ENCODE data around the gene SETD1A. TPM values are rescaled to one million over a fixed set of nuclear protein-coding genes. Genes with fewer than 3 reads are reported as not detected.
A peak's percentile ranks its signal among the peaks of the same experiment; 100 is the strongest.
"Not testable (repeated sequence)": the region's sequence is repeated elsewhere in the genome, so short reads cannot be mapped to it uniquely, and the experiment has no call there.

Gene SETD1A
- total and polyA plus RNA-seq, 2 of the 8 experiments (the other 6 are each of a cell fraction or from before 2014, with no cell fraction given), result 4.8 to 29.0 TPM

DNA sequence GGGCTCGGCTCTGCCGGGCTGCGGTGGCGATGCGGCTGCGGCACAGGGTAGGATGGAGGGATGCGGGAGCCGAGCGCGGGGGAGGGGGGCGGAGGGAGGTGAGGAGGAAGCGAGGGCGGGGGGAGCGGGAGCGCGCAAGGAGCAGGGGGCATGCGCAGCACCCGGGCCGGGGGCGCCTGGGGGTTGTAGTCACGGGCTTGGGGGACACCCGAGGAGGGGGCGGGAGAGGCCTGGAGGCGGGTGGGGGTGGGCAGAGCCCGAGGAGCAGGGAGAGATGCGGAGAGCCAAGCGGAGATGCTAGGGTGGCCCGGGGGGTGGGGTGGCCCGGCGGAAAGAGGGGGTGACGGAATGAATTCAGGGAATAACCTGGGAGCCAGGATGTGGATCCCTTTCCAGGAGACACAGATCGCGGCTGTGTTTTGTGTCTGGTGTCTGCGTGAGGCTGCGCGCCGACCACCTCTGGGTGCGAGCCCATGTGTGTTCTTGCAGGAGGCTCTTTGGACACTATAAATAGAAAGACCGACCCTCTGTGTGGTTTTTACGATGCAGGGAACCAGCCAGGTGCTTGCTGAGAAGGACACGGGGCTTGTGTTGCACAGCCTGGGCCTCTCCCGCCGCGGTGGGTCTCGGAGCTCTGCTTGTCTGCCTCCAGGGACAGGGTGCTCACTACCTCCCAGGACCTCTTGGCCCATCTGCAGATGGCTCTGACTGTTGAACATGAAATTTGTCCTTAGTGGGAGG lies 53.2 kb downstream of the SETD1A start, which contains the start of gene STX1B (continued):
- no peak for TF ChIP-seq CEBPB (IDR thresholded peaks at IDR 0.05; ENCODE audit: low read depth, low read length)
- TF ChIP-seq EP300 (IDR thresholded peaks at IDR 0.05; ENCODE audit: borderline replicate concordance in 1 of 2, low read depth in 2 of 2, low read length in 2 of 2), result no peak
- TF ChIP-seq HDAC2 (IDR thresholded peaks at IDR 0.05; ENCODE audit: borderline replicate concordance in 1 of 2, low read depth in 2 of 2, low read length in 2 of 2), result peak in 1 of 2 experiments; percentile 62; a peak in 1 of 4 replicates

GRCh38 chr16:31011815-31012214 lies 54.3 kb downstream of the SETD1A start:
- H3K56ac ChIP-seq (replicated peaks; ENCODE audit: insufficient read length, low read depth, low read length); H4K8ac ChIP-seq (ENCODE audit: extremely low read depth, insufficient read depth, low read length); H4K91ac ChIP-seq (replicated peaks; ENCODE audit: insufficient read length, low read length); H3K4me2 ChIP-seq (ENCODE audit: insufficient read depth in 1 of 2, low read depth in 2 of 2, low read length in 2 of 2); H3K23me2 ChIP-seq (ENCODE audit: low read depth, low read length); H3K4me3 ChIP-seq (ENCODE audit: extremely low read depth in 1 of 4, insufficient read depth in 2 of 4, low read depth in 3 of 4, low read length in 4 of 4); H4K5ac ChIP-seq (ENCODE audit: insufficient read length, low read depth, low read length); H2BK120ac ChIP-seq (replicated peaks; ENCODE audit: low read depth, low read length); H2BK12ac ChIP-seq (ENCODE audit: low read depth, low read length); H3K27me3 ChIP-seq (replicated peaks in 1 of 4; ENCODE audit: control insufficient read depth in 3 of 4, extremely low read depth in 1 of 4, insufficient read depth in 3 of 4, low read length in 3 of 4); FAIRE-seq; H3K4ac ChIP-seq (replicated peaks; ENCODE audit: insufficient read length, low read depth, low read length); H2BK15ac ChIP-seq (ENCODE audit: low read length); H3K79me1 ChIP-seq (ENCODE audit: low read depth, low read length); H3K18ac ChIP-seq (ENCODE audit: extremely low read depth, low read length); H3K36me3 ChIP-seq (ENCODE audit: control insufficient read depth in 2 of 4, insufficient read depth in 4 of 4, low read length in 3 of 4); H3K23ac ChIP-seq (ENCODE audit: insufficient read length); H3K9ac ChIP-seq (replicated peaks in 1 of 4; ENCODE audit: extremely low read depth in 1 of 4, low read depth in 3 of 4, low read length in 3 of 4); H3K9me3 ChIP-seq (ENCODE audit: insufficient read depth in 2 of 2, low read depth in 1 of 2, low read length in 1 of 2); H2AFZ ChIP-seq (ENCODE audit: low read length); H3K14ac ChIP-seq (ENCODE audit: insufficient read length); H4K20me1 ChIP-seq (replicated peaks in 1 of 2; ENCODE audit: control insufficient read depth in 1 of 2, insufficient read depth in 2 of 2, low read length in 2 of 2); H2BK5ac ChIP-seq (ENCODE audit: low read depth, low read length); H3K79me2 ChIP-seq (ENCODE audit: control insufficient read depth in 1 of 2, insufficient read depth in 2 of 2, low read length in 2 of 2); H2BK20ac ChIP-seq (ENCODE audit: low read length); DNase-seq (ENCODE audit: low read depth in 1 of 2, low spot score in 2 of 2); H3K27ac ChIP-seq (ENCODE audit: low read depth, low read length): not testable (repeated sequence)
- CTCF ChIA-PET (ENCODE audit: partially characterized antibody), result interaction anchor here (1.1 to 2.2 kb wide), 2 partner anchors 27 to 58 kb away, joined by 3 to 8 read pairs; partner anchors contain the start of gene HSD3B7
- POLR2A ChIA-PET (ENCODE audit: partially characterized antibody), result interaction anchor here (0.6 to 1.1 kb wide), 2 partner anchors 29 to 38 kb away, joined by 3 read pairs; no protein-coding TSS in a partner anchor
- Histone ChIP-seq H2AK5ac (ENCODE audit: low read depth, low read length) (0 out of 2 replicates have a peak overlapping the region, but pooled peaks have one; percentile 3), H3K4me1 (replicated peaks in 1 of 4; ENCODE audit: control insufficient read depth in 3 of 4, insufficient read depth in 4 of 4, low read length in 3 of 4) (peaks cover 4 to 18% (median 6%) of the 10 kb centered on the region in 4 experiments)
- 81% methylated on average over 7 of the region's 7 CpGs; no CpG with 5 or more reads in 1 of the 2 experiments for WGBS, 2 experiments (ENCODE audit: extremely low coverage in 1 of 2, insufficient coverage in 1 of 2, insufficient read length in 1 of 2, insufficient replicate concordance in 2 of 2, low coverage in 1 of 2, low lambda C conversion rate in 2 of 2, missing lambda C conversion rate in 1 of 2)

All from H1 (cell line).